ENCODE results near the gene TNFRSF19. TPM values are rescaled to one million over a fixed set of nuclear protein-coding genes. Genes with fewer than 3 reads are reported as not detected.

Gene TNFRSF19
- total RNA-seq, 4 donors from 2014 or later = 4.9 to 9.2 (median 7.7) TPM

DNA sequence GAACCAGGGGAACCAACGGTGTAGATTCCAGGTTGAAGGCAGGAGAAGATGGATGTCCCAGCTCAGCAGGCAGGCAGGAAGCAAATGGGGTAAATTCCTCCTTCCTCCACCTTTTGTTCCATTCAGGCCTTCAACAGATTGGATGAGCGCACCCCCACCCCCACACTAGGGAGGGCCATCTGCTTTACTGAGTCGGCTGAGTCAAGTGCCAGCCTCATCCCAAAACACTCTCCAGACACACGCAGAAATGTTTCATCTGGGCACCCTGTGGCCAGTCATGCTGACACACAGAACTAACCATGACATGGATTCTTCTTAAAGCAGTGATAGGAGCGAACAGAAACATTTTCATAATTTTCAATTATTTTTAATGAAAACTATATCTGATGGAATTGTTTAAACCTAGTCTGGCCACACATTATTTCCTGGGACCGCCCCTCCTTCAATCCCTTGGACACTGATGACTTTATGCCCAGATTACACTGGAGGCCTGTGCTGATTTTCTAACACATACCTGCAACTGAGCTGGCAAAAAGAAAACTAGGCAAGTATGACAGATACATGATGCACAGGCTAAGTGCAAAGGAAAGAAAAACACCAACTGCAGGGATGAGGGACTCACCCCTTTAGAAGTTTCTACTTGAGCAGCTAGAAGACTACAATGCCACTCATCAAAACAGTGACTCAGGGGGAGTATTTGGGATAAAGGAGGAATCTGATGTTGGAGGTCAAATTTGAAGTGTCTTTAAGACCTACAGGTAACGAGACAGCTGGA, 154.2 kb downstream of the TNFRSF19 start:
- Histone ChIP-seq H3K9me3 (no peaks in the 10 kb centered on the region), H3K4me3 (replicated peaks in 1 of 3) (no peak overlapping the region), H3K36me3 (no peaks in the 10 kb centered on the region), H3K27ac (peak overlapping the region in 2 of 3 donors; percentile 39 to 62), H3K4me1 (peaks cover 9 to 25% of the 10 kb centered on the region in 2 donors), H3K27me3 (no peaks in the 10 kb centered on the region)
- DNase-seq = no peak
- WGBS, 2 donors = 81 to 82% methylated on average over 7 of the region's 7 CpGs
- TF ChIP-seq, protein P1, sequence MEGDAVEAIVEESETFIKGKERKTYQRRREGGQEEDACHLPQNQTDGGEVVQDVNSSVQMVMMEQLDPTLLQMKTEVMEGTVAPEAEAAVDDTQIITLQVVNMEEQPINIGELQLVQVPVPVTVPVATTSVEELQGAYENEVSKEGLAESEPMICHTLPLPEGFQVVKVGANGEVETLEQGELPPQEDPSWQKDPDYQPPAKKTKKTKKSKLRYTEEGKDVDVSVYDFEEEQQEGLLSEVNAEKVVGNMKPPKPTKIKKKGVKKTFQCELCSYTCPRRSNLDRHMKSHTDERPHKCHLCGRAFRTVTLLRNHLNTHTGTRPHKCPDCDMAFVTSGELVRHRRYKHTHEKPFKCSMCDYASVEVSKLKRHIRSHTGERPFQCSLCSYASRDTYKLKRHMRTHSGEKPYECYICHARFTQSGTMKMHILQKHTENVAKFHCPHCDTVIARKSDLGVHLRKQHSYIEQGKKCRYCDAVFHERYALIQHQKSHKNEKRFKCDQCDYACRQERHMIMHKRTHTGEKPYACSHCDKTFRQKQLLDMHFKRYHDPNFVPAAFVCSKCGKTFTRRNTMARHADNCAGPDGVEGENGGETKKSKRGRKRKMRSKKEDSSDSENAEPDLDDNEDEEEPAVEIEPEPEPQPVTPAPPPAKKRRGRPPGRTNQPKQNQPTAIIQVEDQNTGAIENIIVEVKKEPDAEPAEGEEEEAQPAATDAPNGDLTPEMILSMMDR (IDR thresholded peaks at IDR 0.05) = no peak
- TF ChIP-seq POLR2A (IDR thresholded peaks at IDR 0.05) = no peak
- intact Hi-C loops (cut with DNase I) = no loop called here

Other genes with a start within 250 kb of the TNFRSF19 start
- 1 to 10 TPM; 7.1 to 9.3 (median 8.3) TPM for gene SACS, start 136.7 kb upstream of the TNFRSF19 start, total RNA-seq

Measured in thyroid gland (tissue), 4 donors.